C4-2B (cell line): ENCODE results near the gene PROKR2.

Experiments used
- ZFX ChIP-seq: fragments of 450-650 bp; IDR thresholded peaks from 2 replicates; pipeline ENCODE4 v1.6.1; 2017
- TF ChIP-seq, protein P1 (sequence below): fragments of 450-650 bp; conservative IDR thresholded peaks from 2 replicates; pipeline ENCODE4 v1.5.1; 2017; ENCODE audit warnings: mild to moderate bottlenecking

GRCh38 chr20:5356941-5357340 is 40.2 kb upstream of the PROKR2 start:
- TF ChIP-seq, protein P1, sequence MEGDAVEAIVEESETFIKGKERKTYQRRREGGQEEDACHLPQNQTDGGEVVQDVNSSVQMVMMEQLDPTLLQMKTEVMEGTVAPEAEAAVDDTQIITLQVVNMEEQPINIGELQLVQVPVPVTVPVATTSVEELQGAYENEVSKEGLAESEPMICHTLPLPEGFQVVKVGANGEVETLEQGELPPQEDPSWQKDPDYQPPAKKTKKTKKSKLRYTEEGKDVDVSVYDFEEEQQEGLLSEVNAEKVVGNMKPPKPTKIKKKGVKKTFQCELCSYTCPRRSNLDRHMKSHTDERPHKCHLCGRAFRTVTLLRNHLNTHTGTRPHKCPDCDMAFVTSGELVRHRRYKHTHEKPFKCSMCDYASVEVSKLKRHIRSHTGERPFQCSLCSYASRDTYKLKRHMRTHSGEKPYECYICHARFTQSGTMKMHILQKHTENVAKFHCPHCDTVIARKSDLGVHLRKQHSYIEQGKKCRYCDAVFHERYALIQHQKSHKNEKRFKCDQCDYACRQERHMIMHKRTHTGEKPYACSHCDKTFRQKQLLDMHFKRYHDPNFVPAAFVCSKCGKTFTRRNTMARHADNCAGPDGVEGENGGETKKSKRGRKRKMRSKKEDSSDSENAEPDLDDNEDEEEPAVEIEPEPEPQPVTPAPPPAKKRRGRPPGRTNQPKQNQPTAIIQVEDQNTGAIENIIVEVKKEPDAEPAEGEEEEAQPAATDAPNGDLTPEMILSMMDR = no peak
- TF ChIP-seq ZFX = no peak
